Testis (tissue), 3 donors: ENCODE data around the gene SRPK1. TPM values are rescaled to one million over a fixed set of nuclear protein-coding genes. Genes with fewer than 3 reads are reported as not detected.

Source experiments
- DNase-seq: peaks from one replicate; pipeline ENCODE4 v3.0.0-alpha.2; 2019
- H3K27ac ChIP-seq, 2 donors: fragments of 200-600 bp; sonication (generic); one replicate each; pipeline ENCODE4 v1.5.1; 2019
- H3K27me3 ChIP-seq: fragments of 200-600 bp; sonication (generic); one replicate; pipeline ENCODE4 v1.5.1; 2019
- H3K36me3 ChIP-seq: fragments of 200-600 bp; sonication (generic); one replicate; pipeline ENCODE4 v1.5.1; 2017; ENCODE audit warnings: low read depth; ENCODE audit errors: missing control alignments
- H3K4me1 ChIP-seq: fragments of 200-600 bp; sonication (generic); one replicate; pipeline ENCODE4 v1.5.1; 2019
- H3K4me3 ChIP-seq, 2 donors: fragments of 200-600 bp; sonication (generic); one replicate each; pipeline ENCODE4 v1.5.1; 2017 to 2019
- H3K9me3 ChIP-seq: fragments of 200-600 bp; sonication (generic); one replicate; pipeline ENCODE4 v1.5.1; 2017
- CTCF ChIP-seq, 3 experiments: fragments of 450-650 bp in 2 of 3; fragments of 200-600 bp in 1 of 3; sonication (generic) in 1 of 3; IDR thresholded peaks; one replicate each; pipeline ENCODE4 v1.5.1; 2016 to 2019; ENCODE audit warnings: antibody characterized with exemption in 3 of 3, mild to moderate bottlenecking in 2 of 3, moderate library complexity in 1 of 3
- POLR2A ChIP-seq: fragments of 450-650 bp; IDR thresholded peaks from one replicate; pipeline ENCODE4 v1.6.1; 2017; ENCODE audit warnings: antibody characterized with exemption, mild to moderate bottlenecking, moderate library complexity
- WGBS, 2 donors: methylation state at CpG; one replicate each; pipeline ENCODE4 v1.1.5; 2018; 5-methylcytosine and 5-hydroxymethylcytosine counted together
- intact Hi-C: fragments of 100-400 bp; cut with DNase I; formaldehyde crosslinking; loops from one replicate; pipeline ENCODE4 v1.15.1; 2023; ENCODE audit warnings: low total_unique reads
- polyA plus RNA-seq: library from polyadenylated mRNA; stranded (reverse); fragments of 350-450 nt; fragmentation: Illumina TruSeq; extraction: RNeasy Lipid Tissue Mini Kit (QIAGEN cat#74804); gene quantifications from one replicate; pipeline ENCODE4 v1.2.3, GENCODE V29; 2014; ENCODE audit warnings: low read depth, low replicate concordance; ENCODE audit not compliant: insufficient read depth
- total RNA-seq, 2 donors: library from RNA; depleted of rRNA; stranded (reverse); fragments of >200 nt; gene quantifications; one replicate each; pipeline ENCODE4 v1.2.3, GENCODE V29; 2016

Gene SRPK1
- total and polyA plus RNA-seq, 3 donors from 2014 or later: 77.3 to 86.3 (median 84.6) TPM

- no peak overlapping the region for H3K27ac ChIP-seq
- DNase-seq: no peak
- intact Hi-C loops: no loop called here
- 71 to 82% methylated on average over 3 of the region's 3 CpGs for WGBS, 2 donors
- TF ChIP-seq CTCF (IDR thresholded peaks at IDR 0.05) (no peak), POLR2A (no peak)
- no peaks in the 10 kb centered on the region for H3K9me3 ChIP-seq
- H3K27me3 ChIP-seq: no peaks in the 10 kb centered on the region
- H3K4me3 ChIP-seq: no peak overlapping the region
- no peaks in the 10 kb centered on the region for H3K4me1 ChIP-seq
- no peaks in the 10 kb centered on the region for H3K36me3 ChIP-seq
Observed at GRCh38 chr6:35801148-35801547, 119.8 kb downstream of the SRPK1 start.

- Histone ChIP-seq H3K9me3 (no peaks in the 10 kb centered on the region), H3K27me3 (no peaks in the 10 kb centered on the region), H3K36me3 (no peaks in the 10 kb centered on the region), H3K27ac (no peak overlapping the region), H3K4me3 (no peak overlapping the region), H3K4me1 (no peaks in the 10 kb centered on the region)
- intact Hi-C loops: loop anchor here (1.0 kb wide), 1 partner anchor 11 kb away; no protein-coding TSS in a partner anchor
- WGBS, 2 donors: 69 to 81% methylated on average over 5 of the region's 5 CpGs
- no peak for DNase-seq
- TF ChIP-seq CTCF (IDR thresholded peaks at IDR 0.05) (no peak), POLR2A (no peak)
Observed at GRCh38 chr6:35798706-35799105, 122.2 kb downstream of the SRPK1 start.

- TF ChIP-seq CTCF (IDR thresholded peaks at IDR 0.05) (no peak), POLR2A (no peak)
- DNase-seq: no peak
Observed at GRCh38 chr6:35797837-35798526, 122.9 kb downstream of the SRPK1 start.

GRCh38 chr6:35796236-35796635, 124.7 kb downstream of the SRPK1 start:
- no peak for TF ChIP-seq POLR2A
- no peak for TF ChIP-seq CTCF (IDR thresholded peaks at IDR 0.05)

More at GRCh38 chr6:35797837-35798526, 122.9 kb downstream of the SRPK1 start:
- intact Hi-C loops: loop anchor here (1.0 kb wide), 1 partner anchor 11 kb away; no protein-coding TSS in a partner anchor
- 83% methylated on average over 8 of the region's 8 CpGs for WGBS, 2 donors
- Histone ChIP-seq H3K36me3 (no peaks in the 10 kb centered on the region), H3K27me3 (no peaks in the 10 kb centered on the region), H3K4me3 (no peak overlapping the region), H3K4me1 (no peaks in the 10 kb centered on the region), H3K9me3 (no peaks in the 10 kb centered on the region), H3K27ac (no peak overlapping the region)

More at GRCh38 chr6:35796236-35796635, 124.7 kb downstream of the SRPK1 start:
- DNase-seq: no peak
- no peak overlapping the region for H3K27ac ChIP-seq
- WGBS, 2 donors: 83 to 84% methylated on average over 4 of the region's 4 CpGs
- no peaks in the 10 kb centered on the region for H3K27me3 ChIP-seq
- intact Hi-C loops: no loop called here
- no peaks in the 10 kb centered on the region for H3K4me1 ChIP-seq
- no peak overlapping the region for H3K4me3 ChIP-seq
- no peaks in the 10 kb centered on the region for H3K36me3 ChIP-seq
- no peaks in the 10 kb centered on the region for H3K9me3 ChIP-seq
